DND-41 (cell line): ENCODE measurements around the gene IGSF9.

Source experiments
- ATAC-seq: fragments of 200-7000 bp; cut with Tn5 transposase; 3 replicates; pipeline ENCODE4 v1.9.1; 2021; ENCODE audit warnings: low read depth; ENCODE audit not compliant: insufficient read depth
- DNase-seq: peaks from one replicate; pipeline ENCODE4 v3.0.0-alpha.2; 2020
- H2AFZ ChIP-seq: 2 replicates; pipeline ENCODE4 v1.6.0; 2012; ENCODE audit warnings: low read depth, low read length
- H3K27ac ChIP-seq: 2 replicates; pipeline ENCODE4 v1.5.1; 2012; ENCODE audit warnings: low read length, inconsistent platforms
- H3K27me3 ChIP-seq: fragments of 200-600 bp; sonication (generic); 2 replicates; pipeline ENCODE4 v1.6.0; 2012; ENCODE audit warnings: low read length, mild to moderate bottlenecking, inconsistent platforms; ENCODE audit not compliant: insufficient read depth, poor library complexity
- H3K36me3 ChIP-seq: 2 replicates; pipeline ENCODE4 v1.5.1; 2012; ENCODE audit warnings: low read length, inconsistent platforms; ENCODE audit not compliant: insufficient read depth
- H3K4me1 ChIP-seq: 2 replicates; pipeline ENCODE4 v1.5.1; 2012; ENCODE audit warnings: mild to moderate bottlenecking, low read length; ENCODE audit not compliant: insufficient read depth
- H3K4me2 ChIP-seq: 2 replicates; pipeline ENCODE4 v1.6.0; 2012; ENCODE audit warnings: mild to moderate bottlenecking, moderate library complexity, low read length, inconsistent platforms; ENCODE audit not compliant: insufficient read depth
- H3K4me3 ChIP-seq, 2 experiments: fragments of 200-600 bp in 1 of 2; shearing (Covaris generic) in 1 of 2; 2 replicates each; pipeline ENCODE4 v1.5.1; 2012 to 2016; ENCODE audit warnings: inconsistent platforms in 2 of 2, low read length in 2 of 2, mild to moderate bottlenecking in 2 of 2, low read depth in 1 of 2, moderate library complexity in 1 of 2
- H3K79me2 ChIP-seq: 2 replicates; pipeline ENCODE4 v1.6.0; 2012; ENCODE audit warnings: low read length, inconsistent platforms; ENCODE audit not compliant: insufficient read depth
- H3K9ac ChIP-seq: 2 replicates; pipeline ENCODE4 v1.6.0; 2012; ENCODE audit warnings: low read depth, mild to moderate bottlenecking, inconsistent platforms, low read length, moderate library complexity
- H3K9me3 ChIP-seq: 2 replicates; pipeline ENCODE4 v1.5.1; 2012; ENCODE audit warnings: low read length, moderate library complexity, mild to moderate bottlenecking, inconsistent platforms; ENCODE audit not compliant: insufficient read depth, severe bottlenecking
- H4K20me1 ChIP-seq: 2 replicates; pipeline ENCODE4 v1.6.0; 2012; ENCODE audit warnings: low read length; ENCODE audit not compliant: insufficient read depth
- CTCF ChIP-seq: IDR thresholded peaks from 2 replicates; pipeline ENCODE4 v1.5.1; 2012; ENCODE audit warnings: borderline replicate concordance, low read length, moderate library complexity, mild to moderate bottlenecking; ENCODE audit not compliant: poor library complexity, severe bottlenecking; ENCODE audit errors: extremely low read depth
- EZH2 ChIP-seq: IDR thresholded peaks from 3 replicates; pipeline ENCODE4 v1.6.1; 2012; ENCODE audit warnings: borderline replicate concordance, low read depth, mild to moderate bottlenecking, moderate library complexity, low read length, inconsistent platforms; ENCODE audit not compliant: severe bottlenecking

IGSF9 gene

DNA sequence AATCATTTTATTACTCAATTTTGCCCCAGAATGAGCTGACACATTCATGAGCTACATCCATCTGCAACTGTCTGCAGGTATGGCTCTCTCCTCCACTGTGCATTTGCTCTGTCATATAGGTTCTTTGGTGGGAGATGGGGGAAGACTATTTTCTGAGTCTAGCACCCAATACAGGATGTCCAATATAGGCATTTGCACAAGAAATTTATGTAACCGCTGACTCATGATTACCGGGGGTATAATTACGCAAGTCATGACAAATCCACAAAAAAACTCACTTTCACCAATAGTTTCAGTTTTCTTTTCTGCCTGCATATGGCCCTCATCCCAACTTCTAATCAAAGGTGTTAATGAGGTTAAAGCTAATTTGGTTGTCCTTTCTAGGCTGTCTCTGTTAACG, 65.4 kb downstream of the IGSF9 start:
- TF ChIP-seq CTCF = no peak
- TF ChIP-seq EZH2 = no peak
- H3K9me3 ChIP-seq = no peaks in the 10 kb centered on the region
- H3K4me3 ChIP-seq = no peak overlapping the region
- H4K20me1 ChIP-seq = no peaks in the 10 kb centered on the region
- no peak for ATAC-seq
- no peaks in the 10 kb centered on the region for H3K36me3 ChIP-seq
- no peaks in the 10 kb centered on the region for H3K4me1 ChIP-seq
- no peak overlapping the region for H3K27ac ChIP-seq
- no peak overlapping the region for H3K9ac ChIP-seq
- DNase-seq = no peak
- no peak overlapping the region for H3K4me2 ChIP-seq
- H3K27me3 ChIP-seq = peaks cover 14% of the 10 kb centered on the region
- no peak overlapping the region for H2AFZ ChIP-seq
- no peaks in the 10 kb centered on the region for H3K79me2 ChIP-seq

GRCh38 chr1:159879136-159879535, 66.3 kb downstream of the IGSF9 start:
- Histone ChIP-seq H3K4me3 (no peak overlapping the region), H3K4me1 (no peaks in the 10 kb centered on the region), H4K20me1 (no peaks in the 10 kb centered on the region), H3K27me3 (peaks cover 11% of the 10 kb centered on the region), H3K4me2 (no peak overlapping the region), H3K36me3 (no peaks in the 10 kb centered on the region), H3K9me3 (no peaks in the 10 kb centered on the region), H3K9ac (no peak overlapping the region), H3K27ac (no peak overlapping the region), H3K79me2 (no peaks in the 10 kb centered on the region), H2AFZ (no peak overlapping the region)
- no peak for DNase-seq
- ATAC-seq = no peak
- no peak for TF ChIP-seq CTCF
- no peak for TF ChIP-seq EZH2

GRCh38 chr1:159877695-159878444, 67.5 kb downstream of the IGSF9 start:
- ATAC-seq (no peak), DNase-seq (no peak)
- Histone ChIP-seq H3K36me3 (no peaks in the 10 kb centered on the region), H2AFZ (no peak overlapping the region), H3K79me2 (no peaks in the 10 kb centered on the region), H3K4me1 (no peaks in the 10 kb centered on the region), H3K27me3 (peaks cover 8% of the 10 kb centered on the region), H3K4me3 (no peak overlapping the region), H3K4me2 (no peak overlapping the region), H3K27ac (no peak overlapping the region), H3K9me3 (no peaks in the 10 kb centered on the region), H3K9ac (no peak overlapping the region), H4K20me1 (no peaks in the 10 kb centered on the region)
- TF ChIP-seq EZH2 (no peak), CTCF (no peak)
